Measurements from ENCODE around the gene SLC39A13.

DNA sequence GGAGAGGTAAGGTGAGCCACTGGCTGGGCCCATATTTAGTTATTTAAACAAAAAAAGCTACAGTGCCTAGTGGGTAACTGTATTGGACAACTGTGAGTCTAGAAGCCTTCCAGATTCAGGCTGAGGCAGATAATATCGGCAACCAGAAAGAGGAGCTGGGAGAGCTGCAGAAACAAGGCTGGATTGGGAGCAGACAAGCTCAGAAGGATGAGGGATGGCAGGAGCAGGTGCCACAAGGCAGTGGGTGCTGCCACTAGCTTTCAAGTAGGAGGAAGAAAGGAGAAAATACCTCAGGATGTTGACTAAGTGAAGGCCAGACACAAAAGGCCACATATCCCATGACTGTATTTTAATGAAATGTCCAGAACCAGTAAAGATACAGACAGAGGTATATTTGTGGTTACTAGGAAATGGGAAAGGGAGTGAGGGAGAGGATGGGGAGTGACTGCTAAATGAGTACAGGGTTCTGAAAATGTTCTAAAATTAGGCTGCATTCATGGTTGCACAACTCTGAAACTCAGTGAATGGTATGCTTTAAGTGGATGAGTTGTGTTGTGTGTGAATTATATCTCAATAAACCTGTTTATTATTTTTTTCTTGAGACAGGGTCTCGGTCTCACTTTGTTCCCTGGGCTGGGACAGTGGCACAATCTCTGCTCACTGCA lies 52.3 kb downstream of the SLC39A13 start:
- TF ChIP-seq CTCF (IDR thresholded peaks at IDR 0.05; ENCODE audit: borderline replicate concordance, extremely low read depth, low read length, poor library complexity, severe bottlenecking) (no peak), EZH2 (IDR thresholded peaks at IDR 0.05; ENCODE audit: borderline replicate concordance, low read depth, low read length, severe bottlenecking) (no peak)
